CD4-positive, alpha-beta T cell (primary cell): ENCODE measurements around the gene TMEM132A. TPM values are rescaled to one million over a fixed set of nuclear protein-coding genes. Genes with fewer than 3 reads are reported as not detected.

Source experiments
- ATAC-seq: fragments of 200-7000 bp; cut with Tn5 transposase; one replicate; pipeline ENCODE4 v1.10.0; 2022; ENCODE audit warnings: mild to moderate bottlenecking; ENCODE audit not compliant: poor library complexity
- CTCF ChIA-PET: fragments of 350-600 bp; sonication (Branson Sonifier 250); formaldehyde crosslinking; loops from one replicate; lab custom pipeline; 2021; ENCODE audit warnings: antibody characterized with exemption, inconsistent platforms; lab: Charles Lee
- POLR2A ChIA-PET: fragments of 350-600 bp; sonication (Branson Sonifier 250); formaldehyde crosslinking; loops from one replicate; lab custom pipeline; 2021; ENCODE audit warnings: antibody characterized with exemption, inconsistent platforms; lab: Charles Lee
- DNase-seq, 14 experiments: peaks; one replicate each; pipeline ENCODE4 v3.0.0-alpha.2; 2013 to 2020; ENCODE audit warnings: mixed read lengths in 2 of 14
- H3K27ac ChIP-seq, 2 donors: one replicate each; pipeline versions ENCODE4 v1.5.1 to v1.7.0; 2013; ENCODE audit warnings: low read length in 2 of 2, low read depth in 1 of 2, mild to moderate bottlenecking in 1 of 2
- H3K27me3 ChIP-seq, 2 experiments: 1 replicate in 1 of 2; 2 replicates in 1 of 2; pipeline versions ENCODE4 v1.6.1 to v1.7.0; 2013; ENCODE audit warnings: low read length in 2 of 2, control low read depth in 1 of 2, mild to moderate bottlenecking in 1 of 2, moderate library complexity in 1 of 2; ENCODE audit not compliant: insufficient read depth in 2 of 2, control insufficient read depth in 1 of 2
- H3K36me3 ChIP-seq: one replicate; pipeline ENCODE4 v1.6.1; 2013; ENCODE audit warnings: low read length, control low read depth; ENCODE audit not compliant: insufficient read depth
- H3K4me1 ChIP-seq: one replicate; pipeline ENCODE4 v1.6.1; 2013; ENCODE audit warnings: low read length, control low read depth; ENCODE audit not compliant: insufficient read depth
- H3K4me3 ChIP-seq: one replicate; pipeline ENCODE4 v1.5.1; 2013; ENCODE audit warnings: mild to moderate bottlenecking, low read length, moderate library complexity
- H3K9me3 ChIP-seq, 2 experiments: 1 replicate in 1 of 2; 2 replicates in 1 of 2; pipeline versions ENCODE4 v1.6.1 to v1.7.0; 2013; ENCODE audit warnings: low read length in 2 of 2, mild to moderate bottlenecking in 2 of 2, control low read depth in 1 of 2, moderate library complexity in 1 of 2; ENCODE audit not compliant: control insufficient read depth in 1 of 2, insufficient read depth in 1 of 2
- H3K27ac Mint-ChIP-seq: one replicate; pipeline ENCODE4 v1.8.0; 2020; ENCODE audit warnings: mixed read lengths
- H3K27me3 Mint-ChIP-seq: one replicate; pipeline ENCODE4 v1.8.0; 2021; ENCODE audit warnings: mixed read lengths
- H3K36me3 Mint-ChIP-seq: one replicate; pipeline ENCODE4 v1.8.0; 2021; ENCODE audit warnings: low read depth, mixed read lengths
- H3K4me1 Mint-ChIP-seq: one replicate; pipeline ENCODE4 v1.8.0; 2021; ENCODE audit warnings: low read depth, mixed read lengths
- H3K4me3 Mint-ChIP-seq: one replicate; pipeline ENCODE4 v1.8.0; 2020; ENCODE audit warnings: mild to moderate bottlenecking, mixed read lengths
- H3K9me3 Mint-ChIP-seq: one replicate; pipeline ENCODE4 v1.8.0; 2020; ENCODE audit warnings: mixed read lengths
- intact Hi-C, 2 experiments: fragments of 100-400 bp; cut with DNase I in 1 of 2; cut with micrococcal nuclease in 1 of 2; formaldehyde crosslinking; loops; one replicate each; pipeline versions ENCODE4 v1.15.1 to v1.9.0; 2023 to 2025; cut with DNase I, micrococcal nuclease
- total RNA-seq, 174 experiments: library from RNA in 2 of 174; stranded (reverse) in 2 of 174; gene quantifications; one replicate each; pipeline ENCODE4 v1.2.3 and lab custom pipeline; 2021 to 2026
- TF ChIP-seq, protein P1 (sequence below): fragments of 200-600 bp; IDR thresholded peaks from one replicate; pipeline ENCODE4 v1.8.0; 2022; ENCODE audit warnings: antibody characterized with exemption, mild to moderate bottlenecking

TMEM132A gene
- total RNA-seq, 2 experiments from 2014 or later: not detected

DNA sequence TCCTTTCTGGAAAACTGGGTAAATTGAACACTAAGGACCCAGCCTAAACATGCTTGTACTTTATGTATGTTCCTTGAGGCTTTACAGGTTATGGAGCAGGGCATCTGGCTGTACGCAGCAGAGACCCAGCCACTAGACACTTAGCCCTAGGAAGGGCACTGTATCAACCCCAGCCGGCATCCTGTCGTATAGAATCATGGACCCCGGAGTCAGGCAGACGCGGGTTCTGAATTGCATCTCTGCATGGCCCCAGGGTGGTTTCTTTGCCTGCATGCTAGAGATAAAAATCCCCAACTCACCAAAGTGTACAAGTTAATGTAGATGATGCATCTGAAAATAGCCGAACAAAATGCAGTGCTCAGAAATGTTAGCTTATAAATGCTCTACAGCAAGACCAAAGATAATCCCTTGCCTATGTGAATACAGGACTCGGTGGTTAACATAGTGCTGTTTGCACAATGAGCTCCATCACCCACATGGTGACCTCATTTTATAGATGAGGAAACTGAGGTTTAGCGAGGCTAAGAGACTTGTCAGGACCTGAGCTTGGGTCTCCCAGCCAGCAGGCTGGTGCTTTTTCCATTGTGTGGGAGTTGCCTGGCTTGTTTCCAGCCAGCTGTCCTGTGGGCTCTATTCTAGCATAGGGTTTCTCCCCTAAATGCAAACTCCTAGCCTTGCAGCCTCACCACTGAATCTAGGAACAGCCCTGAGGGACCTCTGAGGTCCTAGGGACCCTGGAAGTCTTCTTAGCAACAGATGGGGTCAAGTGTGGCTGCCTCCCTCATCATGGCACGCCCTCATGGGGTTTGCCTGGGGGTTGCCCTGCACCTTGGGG lies 54.5 kb downstream of the TMEM132A start:
- Mint-ChIP-seq H3K4me1 (peaks cover 87% of the 10 kb centered on the region), H3K27ac (peak overlapping the region; percentile 94), H3K9me3 (no peaks in the 10 kb centered on the region), H3K27me3 (no peaks in the 10 kb centered on the region), H3K36me3 (peaks cover 97% of the 10 kb centered on the region), H3K4me3 (peak overlapping the region; percentile 91)
- Histone ChIP-seq H3K36me3 (peaks cover 60% of the 10 kb centered on the region), H3K27ac (peak overlapping the region; percentile 75 to 95), H3K4me1 (peaks cover 87% of the 10 kb centered on the region), H3K27me3 (no peaks in the 10 kb centered on the region), H3K9me3 (no peaks in the 10 kb centered on the region), H3K4me3 (peak overlapping the region; percentile 27)
- ChIA-PET POLR2A (interaction anchor here (0.6 to 5.1 kb wide), 17 partner anchors 25 to 150 kb away, joined by 3 to 57 read pairs (median 5); no protein-coding TSS in a partner anchor), CTCF (interaction anchor here (0.8 to 1.6 kb wide), 5 partner anchors 9 to 86 kb away, joined by 3 to 7 read pairs (median 3); no protein-coding TSS in a partner anchor)
- DNase-seq (peak in 5 of 14 experiments; percentile 37 to 76 (median 71)), ATAC-seq (peak; percentile 15)
- TF ChIP-seq, protein P1, sequence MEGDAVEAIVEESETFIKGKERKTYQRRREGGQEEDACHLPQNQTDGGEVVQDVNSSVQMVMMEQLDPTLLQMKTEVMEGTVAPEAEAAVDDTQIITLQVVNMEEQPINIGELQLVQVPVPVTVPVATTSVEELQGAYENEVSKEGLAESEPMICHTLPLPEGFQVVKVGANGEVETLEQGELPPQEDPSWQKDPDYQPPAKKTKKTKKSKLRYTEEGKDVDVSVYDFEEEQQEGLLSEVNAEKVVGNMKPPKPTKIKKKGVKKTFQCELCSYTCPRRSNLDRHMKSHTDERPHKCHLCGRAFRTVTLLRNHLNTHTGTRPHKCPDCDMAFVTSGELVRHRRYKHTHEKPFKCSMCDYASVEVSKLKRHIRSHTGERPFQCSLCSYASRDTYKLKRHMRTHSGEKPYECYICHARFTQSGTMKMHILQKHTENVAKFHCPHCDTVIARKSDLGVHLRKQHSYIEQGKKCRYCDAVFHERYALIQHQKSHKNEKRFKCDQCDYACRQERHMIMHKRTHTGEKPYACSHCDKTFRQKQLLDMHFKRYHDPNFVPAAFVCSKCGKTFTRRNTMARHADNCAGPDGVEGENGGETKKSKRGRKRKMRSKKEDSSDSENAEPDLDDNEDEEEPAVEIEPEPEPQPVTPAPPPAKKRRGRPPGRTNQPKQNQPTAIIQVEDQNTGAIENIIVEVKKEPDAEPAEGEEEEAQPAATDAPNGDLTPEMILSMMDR: no peak
- intact Hi-C loops: no loop called here

DNA sequence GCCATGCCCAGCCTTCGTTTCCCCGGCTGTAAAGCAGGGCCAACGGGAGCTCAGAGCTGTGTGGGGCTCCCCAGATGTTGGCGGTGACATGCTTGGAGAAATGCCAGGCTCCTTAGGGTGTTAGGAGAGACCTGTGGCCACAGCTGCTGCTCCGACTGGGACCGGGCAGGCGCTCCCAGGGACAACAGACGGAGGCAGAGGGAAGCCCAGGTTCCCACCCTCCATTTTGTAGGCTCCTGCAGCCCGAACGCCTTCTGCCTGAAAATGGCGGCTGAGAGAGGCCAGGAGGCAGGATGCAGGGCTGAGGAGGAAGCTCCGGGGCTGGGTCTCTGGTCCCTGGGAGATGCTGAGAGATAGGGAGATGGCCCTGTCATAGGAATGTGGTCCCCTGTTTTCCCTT lies 57.3 kb downstream of the TMEM132A start:
- peak overlapping the region; percentile 94 for H3K27ac Mint-ChIP-seq
- Histone ChIP-seq H3K4me1 (peaks cover 98% of the 10 kb centered on the region), H3K4me3 (peak overlapping the region; percentile 41), H3K27ac (peak overlapping the region; percentile 86 to 95), H3K36me3 (peaks cover 59% of the 10 kb centered on the region), H3K9me3 (no peaks in the 10 kb centered on the region), H3K27me3 (no peaks in the 10 kb centered on the region)
- no peaks in the 10 kb centered on the region for H3K27me3 Mint-ChIP-seq
- ATAC-seq (no peak), DNase-seq (peak in 1 of 14 experiments; percentile 57)
- POLR2A ChIA-PET: interaction anchor here (0.8 to 5.1 kb wide), 13 partner anchors 22 to 131 kb away, joined by 3 to 57 read pairs (median 4); partner anchors contain the start of gene TMEM109
- CTCF ChIA-PET: interaction anchor here (1.1 kb wide), 1 partner anchor 11 kb away, joined by 3 read pairs; no protein-coding TSS in a partner anchor
- peak overlapping the region; percentile 82 for H3K4me3 Mint-ChIP-seq
- peaks cover 99% of the 10 kb centered on the region for H3K4me1 Mint-ChIP-seq
- TF ChIP-seq, protein P1: no peak
- intact Hi-C loops: no loop called here
- no peaks in the 10 kb centered on the region for H3K9me3 Mint-ChIP-seq
- H3K36me3 Mint-ChIP-seq: peaks cover 95% of the 10 kb centered on the region

DNA sequence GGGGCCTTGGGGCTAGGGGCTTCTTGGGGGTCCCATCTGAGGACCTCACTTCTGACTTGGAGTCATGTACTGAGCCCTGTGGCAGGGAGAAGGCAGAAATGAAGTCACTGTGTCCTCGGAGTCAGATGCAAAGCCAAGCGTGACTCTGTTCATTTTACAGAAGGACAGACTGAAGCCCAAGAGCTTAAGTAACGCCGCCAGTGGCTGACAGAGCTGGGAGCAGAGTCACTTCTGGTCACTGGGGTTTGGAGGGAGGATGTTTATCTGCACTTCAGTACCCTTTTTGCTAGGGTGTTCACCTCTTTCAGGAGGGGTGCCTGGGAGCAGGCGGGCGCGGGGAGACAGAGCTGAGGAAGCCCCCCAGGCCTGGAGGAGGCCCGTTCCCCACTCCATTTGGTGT lies 57.9 kb downstream of the TMEM132A start:
- TF ChIP-seq, protein P1: no peak
- H3K27me3 ChIP-seq: no peaks in the 10 kb centered on the region
- intact Hi-C loops: no loop called here
- H3K27ac Mint-ChIP-seq: peak overlapping the region; percentile 94
- H3K4me3 ChIP-seq: peak overlapping the region; percentile 22
- H3K9me3 Mint-ChIP-seq: no peaks in the 10 kb centered on the region
- peaks cover 54% of the 10 kb centered on the region for H3K36me3 ChIP-seq
- peaks cover 95% of the 10 kb centered on the region for H3K36me3 Mint-ChIP-seq
- CTCF ChIA-PET: interaction anchor here (1.1 kb wide), 1 partner anchor 12 kb away, joined by 7 read pairs; no protein-coding TSS in a partner anchor
- H3K4me1 Mint-ChIP-seq: peaks cover 99% of the 10 kb centered on the region
- peak overlapping the region; percentile 82 for H3K4me3 Mint-ChIP-seq
- POLR2A ChIA-PET: interaction anchor here (0.8 to 5.1 kb wide), 19 partner anchors 18 to 175 kb away, joined by 3 to 57 read pairs (median 4); partner anchors contain the start of gene TMEM109
- ATAC-seq: no peak
- no peaks in the 10 kb centered on the region for H3K9me3 ChIP-seq
- H3K27ac ChIP-seq: peak overlapping the region; percentile 86 to 95
- peaks cover 98% of the 10 kb centered on the region for H3K4me1 ChIP-seq
- peak in 5 of 14 experiments; percentile 45 to 65 (median 56) for DNase-seq
- no peaks in the 10 kb centered on the region for H3K27me3 Mint-ChIP-seq
